DOHH2 (cell line): ENCODE measurements around the gene MEIS2.

Experiments
- H3F3A ChIP-seq: fragments of 200-600 bp; sonication (generic), shearing (Covaris generic); 2 replicates; pipeline ENCODE4 v1.6.0; 2016; ENCODE audit warnings: antibody characterized with exemption, mild to moderate bottlenecking; ENCODE audit not compliant: control insufficient read depth, insufficient read depth
- H3K27ac ChIP-seq: fragments of 200-600 bp; sonication (generic); 2 replicates; pipeline ENCODE4 v1.5.1; 2014; ENCODE audit warnings: low read depth, mild to moderate bottlenecking, low read length, moderate library complexity
- H3K27me3 ChIP-seq: fragments of 200-600 bp; sonication (generic); 2 replicates; pipeline ENCODE4 v1.6.1; 2014; ENCODE audit warnings: mild to moderate bottlenecking, low read length, mixed read lengths; ENCODE audit not compliant: control insufficient read depth
- H3K36me3 ChIP-seq: fragments of 200-600 bp; sonication (generic); 2 replicates; pipeline ENCODE4 v1.6.1; 2014; ENCODE audit warnings: mild to moderate bottlenecking, low read length, moderate library complexity, mixed read lengths; ENCODE audit not compliant: control insufficient read depth
- H3K4me1 ChIP-seq: fragments of 200-600 bp; sonication (generic); 2 replicates; pipeline ENCODE4 v1.6.1; 2014; ENCODE audit warnings: mild to moderate bottlenecking, low read length, mixed read lengths; ENCODE audit not compliant: control insufficient read depth
- H3K4me2 ChIP-seq: fragments of 200-600 bp; sonication (generic); 2 replicates; pipeline ENCODE4 v1.6.0; 2014; ENCODE audit warnings: mild to moderate bottlenecking, low read length, moderate library complexity
- H3K4me3 ChIP-seq: fragments of 200-600 bp; sonication (generic); 2 replicates; pipeline ENCODE4 v1.5.1; 2014; ENCODE audit warnings: mild to moderate bottlenecking, low read length, mixed read lengths
- H3K79me2 ChIP-seq: fragments of 200-600 bp; sonication (generic); 2 replicates; pipeline ENCODE4 v1.6.1; 2014; ENCODE audit warnings: mild to moderate bottlenecking, low read length, mixed read lengths; ENCODE audit not compliant: control insufficient read depth
- H3K9me2 ChIP-seq: fragments of 200-600 bp; sonication (generic); replicated peaks from 2 replicates; pipeline ENCODE4 v1.6.1; 2014; ENCODE audit warnings: mild to moderate bottlenecking, low read length, mixed read lengths; ENCODE audit not compliant: control insufficient read depth
- H3K9me3 ChIP-seq: fragments of 200-600 bp; sonication (generic); 2 replicates; pipeline ENCODE4 v1.6.1; 2014; ENCODE audit warnings: antibody characterized with exemption, low read length, mixed read lengths; ENCODE audit not compliant: control insufficient read depth, insufficient read depth
- H4K20me1 ChIP-seq: fragments of 200-600 bp; sonication (generic); 2 replicates; pipeline ENCODE4 v1.6.0; 2014; ENCODE audit warnings: low read depth, mild to moderate bottlenecking, antibody characterized with exemption, low read length, moderate library complexity; ENCODE audit not compliant: control insufficient read depth, insufficient read depth
- CTCF ChIP-seq: fragments of 200-600 bp; sonication (generic); IDR thresholded peaks from one replicate; pipeline ENCODE4 v1.5.1; 2014; ENCODE audit warnings: antibody characterized with exemption, mild to moderate bottlenecking, low read depth, low read length; ENCODE audit not compliant: poor library complexity, severe bottlenecking
- EZH2phosphoT487 ChIP-seq: fragments of 200-600 bp; sonication (generic); IDR thresholded peaks from 2 replicates; pipeline ENCODE4 v1.6.1; 2017; ENCODE audit warnings: borderline replicate concordance, mild to moderate bottlenecking, antibody characterized with exemption, low read length, moderate library complexity, mixed read lengths

MEIS2 gene

GRCh38 chr15:37056177-37057121, 43.9 kb downstream of the MEIS2 start:
- Histone ChIP-seq H3K4me2 (no peak overlapping the region), H4K20me1 (no peaks in the 10 kb centered on the region), H3K9me3 (no peaks in the 10 kb centered on the region), H3K4me3 (no peak overlapping the region), H3K27me3 (no peaks in the 10 kb centered on the region), H3F3A (no peaks in the 10 kb centered on the region), H3K27ac (no peak overlapping the region), H3K9me2 (no peaks in the 10 kb centered on the region), H3K36me3 (peaks cover 43% of the 10 kb centered on the region), H3K79me2 (no peaks in the 10 kb centered on the region), H3K4me1 (no peaks in the 10 kb centered on the region)
- TF ChIP-seq EZH2phosphoT487 (no peak), CTCF (no peak)

- H3K4me1 ChIP-seq, result no peaks in the 10 kb centered on the region
- H3K27ac ChIP-seq, result no peak overlapping the region
- no peaks in the 10 kb centered on the region for H3K9me3 ChIP-seq
- no peaks in the 10 kb centered on the region for H3K9me2 ChIP-seq
- no peak overlapping the region for H3K4me3 ChIP-seq
- H3K36me3 ChIP-seq, result peaks cover 41% of the 10 kb centered on the region
- H3K79me2 ChIP-seq, result no peaks in the 10 kb centered on the region
- H3K4me2 ChIP-seq, result no peak overlapping the region
- no peaks in the 10 kb centered on the region for H3F3A ChIP-seq
- no peaks in the 10 kb centered on the region for H4K20me1 ChIP-seq
- TF ChIP-seq CTCF (no peak), EZH2phosphoT487 (no peak)
- no peaks in the 10 kb centered on the region for H3K27me3 ChIP-seq
These were observed 44.9 kb downstream of the MEIS2 start for GRCh38 chr15:37055481-37055880.

GRCh38 chr15:37054336-37054735, 46.0 kb downstream of the MEIS2 start:
- Histone ChIP-seq H3K36me3 (peaks cover 39% of the 10 kb centered on the region), H3K9me3 (no peaks in the 10 kb centered on the region), H3K27ac (no peak overlapping the region), H3F3A (no peaks in the 10 kb centered on the region), H3K79me2 (no peaks in the 10 kb centered on the region), H3K4me1 (no peaks in the 10 kb centered on the region), H3K27me3 (no peaks in the 10 kb centered on the region), H3K4me3 (no peak overlapping the region), H3K4me2 (no peak overlapping the region), H3K9me2 (no peaks in the 10 kb centered on the region), H4K20me1 (no peaks in the 10 kb centered on the region)
- TF ChIP-seq EZH2phosphoT487 (no peak), CTCF (no peak)
